ENCODE results near the gene DGKD.

DGKD gene

DNA sequence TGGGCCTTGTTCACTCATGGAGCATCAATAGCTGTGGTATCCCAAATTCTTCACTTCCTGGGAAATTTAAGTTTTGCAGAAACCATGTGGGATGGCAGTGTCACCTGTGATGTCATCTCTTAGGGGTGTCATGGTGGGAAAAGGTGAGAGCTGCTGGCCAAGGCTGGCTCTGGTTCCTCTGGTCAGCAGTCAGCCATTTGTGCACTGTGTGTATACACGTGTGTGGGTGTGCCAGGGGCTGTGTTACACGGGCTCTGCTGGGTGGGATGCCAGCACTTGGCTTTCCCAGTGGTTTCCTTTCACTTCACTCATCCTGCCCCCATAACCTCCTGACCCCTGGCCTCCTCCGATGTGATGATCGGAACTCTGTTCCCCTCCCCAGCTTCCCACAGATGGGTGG lies 25.4 kb upstream of the DGKD start:
- ATAC-seq, result no peak
- TF ChIP-seq ARNTL (CRISPR knock-in tag; IDR thresholded peaks at IDR 0.05; ENCODE audit: borderline replicate concordance, low read depth) (no peak), TOX (CRISPR knock-in tag; IDR thresholded peaks at IDR 0.05; ENCODE audit: borderline replicate concordance) (no peak), ZFP30 (CRISPR knock-in tag; IDR thresholded peaks at IDR 0.05) (no peak), ZNF565 (CRISPR knock-in tag; conservative IDR thresholded peaks at IDR 0.05; ENCODE audit: low read depth) (no peak), SNAI2 (CRISPR knock-in tag; IDR thresholded peaks at IDR 0.05) (no peak), TCF4 (CRISPR knock-in tag; IDR thresholded peaks at IDR 0.05; ENCODE audit: borderline replicate concordance) (no peak), ISL1 (CRISPR knock-in tag; IDR thresholded peaks at IDR 0.05) (no peak), CSDC2 (CRISPR knock-in tag; IDR thresholded peaks at IDR 0.05) (no peak), GLIS3 (CRISPR knock-in tag; IDR thresholded peaks at IDR 0.05) (no peak), ZFP3 (CRISPR knock-in tag; IDR thresholded peaks at IDR 0.05) (no peak), ZNF70 (CRISPR knock-in tag; IDR thresholded peaks at IDR 0.05) (no peak), PPARA (CRISPR knock-in tag; IDR thresholded peaks at IDR 0.05; ENCODE audit: borderline replicate concordance) (no peak), BACH2 (CRISPR knock-in tag; IDR thresholded peaks at IDR 0.05; ENCODE audit: borderline replicate concordance) (no peak), RARB (CRISPR knock-in tag; IDR thresholded peaks at IDR 0.05) (no peak), OSR1 (CRISPR knock-in tag; IDR thresholded peaks at IDR 0.05) (no peak)
- TF ChIP-seq, protein P1, sequence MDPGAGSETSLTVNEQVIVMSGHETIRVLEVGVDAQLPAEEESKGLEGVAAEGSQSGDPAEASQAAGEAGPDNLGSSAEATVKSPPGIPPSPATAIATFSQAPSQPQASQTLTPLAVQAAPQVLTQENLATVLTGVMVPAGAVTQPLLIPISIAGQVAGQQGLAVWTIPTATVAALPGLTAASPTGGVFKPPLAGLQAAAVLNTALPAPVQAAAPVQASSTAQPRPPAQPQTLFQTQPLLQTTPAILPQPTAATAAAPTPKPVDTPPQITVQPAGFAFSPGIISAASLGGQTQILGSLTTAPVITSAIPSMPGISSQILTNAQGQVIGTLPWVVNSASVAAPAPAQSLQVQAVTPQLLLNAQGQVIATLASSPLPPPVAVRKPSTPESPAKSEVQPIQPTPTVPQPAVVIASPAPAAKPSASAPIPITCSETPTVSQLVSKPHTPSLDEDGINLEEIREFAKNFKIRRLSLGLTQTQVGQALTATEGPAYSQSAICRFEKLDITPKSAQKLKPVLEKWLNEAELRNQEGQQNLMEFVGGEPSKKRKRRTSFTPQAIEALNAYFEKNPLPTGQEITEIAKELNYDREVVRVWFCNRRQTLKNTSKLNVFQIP (CRISPR knock-in tag; IDR thresholded peaks at IDR 0.05; ENCODE audit: borderline replicate concordance, low read depth), result no peak
- TF ChIP-seq, protein P2, sequence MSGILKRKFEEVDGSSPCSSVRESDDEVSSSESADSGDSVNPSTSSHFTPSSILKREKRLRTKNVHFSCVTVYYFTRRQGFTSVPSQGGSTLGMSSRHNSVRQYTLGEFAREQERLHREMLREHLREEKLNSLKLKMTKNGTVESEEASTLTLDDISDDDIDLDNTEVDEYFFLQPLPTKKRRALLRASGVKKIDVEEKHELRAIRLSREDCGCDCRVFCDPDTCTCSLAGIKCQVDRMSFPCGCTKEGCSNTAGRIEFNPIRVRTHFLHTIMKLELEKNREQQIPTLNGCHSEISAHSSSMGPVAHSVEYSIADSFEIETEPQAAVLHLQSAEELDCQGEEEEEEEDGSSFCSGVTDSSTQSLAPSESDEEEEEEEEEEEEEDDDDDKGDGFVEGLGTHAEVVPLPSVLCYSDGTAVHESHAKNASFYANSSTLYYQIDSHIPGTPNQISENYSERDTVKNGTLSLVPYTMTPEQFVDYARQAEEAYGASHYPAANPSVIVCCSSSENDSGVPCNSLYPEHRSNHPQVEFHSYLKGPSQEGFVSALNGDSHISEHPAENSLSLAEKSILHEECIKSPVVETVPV (CRISPR knock-in tag; IDR thresholded peaks at IDR 0.05), result no peak
- TF ChIP-seq, protein P3, sequence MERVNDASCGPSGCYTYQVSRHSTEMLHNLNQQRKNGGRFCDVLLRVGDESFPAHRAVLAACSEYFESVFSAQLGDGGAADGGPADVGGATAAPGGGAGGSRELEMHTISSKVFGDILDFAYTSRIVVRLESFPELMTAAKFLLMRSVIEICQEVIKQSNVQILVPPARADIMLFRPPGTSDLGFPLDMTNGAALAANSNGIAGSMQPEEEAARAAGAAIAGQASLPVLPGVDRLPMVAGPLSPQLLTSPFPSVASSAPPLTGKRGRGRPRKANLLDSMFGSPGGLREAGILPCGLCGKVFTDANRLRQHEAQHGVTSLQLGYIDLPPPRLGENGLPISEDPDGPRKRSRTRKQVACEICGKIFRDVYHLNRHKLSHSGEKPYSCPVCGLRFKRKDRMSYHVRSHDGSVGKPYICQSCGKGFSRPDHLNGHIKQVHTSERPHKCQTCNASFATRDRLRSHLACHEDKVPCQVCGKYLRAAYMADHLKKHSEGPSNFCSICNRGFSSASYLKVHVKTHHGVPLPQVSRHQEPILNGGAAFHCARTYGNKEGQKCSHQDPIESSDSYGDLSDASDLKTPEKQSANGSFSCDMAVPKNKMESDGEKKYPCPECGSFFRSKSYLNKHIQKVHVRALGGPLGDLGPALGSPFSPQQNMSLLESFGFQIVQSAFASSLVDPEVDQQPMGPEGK (CRISPR knock-in tag; IDR thresholded peaks at IDR 0.05; ENCODE audit: borderline replicate concordance), result no peak

DNA sequence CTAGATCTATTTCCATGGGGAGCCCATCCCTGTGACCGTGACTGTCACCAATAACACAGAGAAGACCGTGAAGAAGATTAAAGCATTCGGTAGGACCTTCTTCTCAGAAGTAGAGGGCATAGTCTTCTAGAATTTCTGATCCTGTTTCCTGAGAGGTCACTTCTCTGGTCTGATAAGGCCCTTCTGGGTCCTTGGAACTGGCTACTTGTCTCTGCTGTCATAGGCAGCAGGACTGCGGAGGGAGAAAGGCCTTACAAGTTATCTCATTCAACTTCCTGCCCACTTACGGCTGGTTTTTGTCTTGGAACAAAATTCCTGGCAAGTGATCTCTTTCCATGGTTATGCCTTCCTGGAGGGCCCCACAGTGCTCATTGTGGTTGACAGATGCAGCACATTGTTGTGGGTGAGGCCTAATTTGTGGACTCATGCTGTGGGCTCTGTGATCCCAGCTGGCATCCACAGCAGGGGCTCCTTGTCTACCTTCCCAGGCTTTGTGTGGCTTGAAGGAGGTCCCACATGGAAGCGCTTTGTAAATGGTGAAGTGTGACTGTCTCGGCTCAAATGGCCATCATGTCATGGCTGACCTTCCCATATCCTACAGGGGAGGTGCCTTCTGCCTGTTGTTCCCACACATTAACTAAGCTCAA lies 24.7 kb upstream of the DGKD start:
- ATAC-seq, result peak; percentile 47; the same call in 2 of the 3 replicates
- no peak for TF ChIP-seq CSDC2 (CRISPR knock-in tag; IDR thresholded peaks at IDR 0.05)
- TF ChIP-seq ZNF70 (CRISPR knock-in tag; IDR thresholded peaks at IDR 0.05), result no peak

DNA sequence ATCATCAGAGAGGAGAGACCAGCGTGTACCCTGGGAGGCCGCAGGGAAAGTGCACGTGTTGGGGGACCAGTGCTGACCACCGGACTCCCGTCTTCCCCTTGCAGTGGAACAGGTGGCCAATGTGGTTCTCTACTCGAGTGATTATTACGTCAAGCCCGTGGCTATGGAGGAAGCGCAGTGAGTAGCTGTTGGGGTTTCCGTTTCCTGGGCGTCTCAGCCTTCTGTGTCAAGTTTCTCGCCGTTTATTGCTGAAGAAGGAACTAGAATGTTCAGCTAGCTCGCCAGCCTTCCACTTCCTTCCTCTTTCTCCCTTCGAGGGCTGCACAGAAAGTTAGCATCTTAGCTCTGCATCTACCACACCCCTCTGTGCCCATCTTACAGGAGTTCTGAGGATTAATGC lies 22.8 kb upstream of the DGKD start:
- ATAC-seq, result no peak; the same call in 2 of the 3 replicates

DNA sequence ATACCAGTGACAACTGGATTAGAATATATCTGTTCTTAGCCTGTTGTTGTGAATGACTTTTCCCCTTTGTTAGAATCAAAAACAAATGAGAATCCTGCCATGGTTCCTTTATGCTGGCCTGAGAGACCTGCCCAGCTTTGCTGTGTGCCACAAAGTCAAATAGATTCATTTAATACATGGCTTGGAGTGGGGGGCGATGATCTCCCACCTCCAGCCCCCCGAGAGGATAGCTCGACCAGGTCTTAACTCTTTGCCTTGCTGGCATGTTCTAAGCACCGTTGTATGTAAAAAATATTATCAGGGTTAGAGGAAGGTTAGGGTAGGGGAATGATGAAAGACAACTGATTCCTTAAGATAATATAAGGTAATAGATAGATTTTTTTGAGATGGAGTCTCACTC lies 22.2 kb upstream of the DGKD start:
- ATAC-seq, result no peak; the same call in 2 of the 3 replicates
- TF ChIP-seq ARNTL (CRISPR knock-in tag; IDR thresholded peaks at IDR 0.05; ENCODE audit: borderline replicate concordance, low read depth), result no peak
- no peak for TF ChIP-seq ZFP3 (CRISPR knock-in tag; IDR thresholded peaks at IDR 0.05)
- no peak for TF ChIP-seq PPARA (CRISPR knock-in tag; IDR thresholded peaks at IDR 0.05; ENCODE audit: borderline replicate concordance)
- TF ChIP-seq ZNF70 (CRISPR knock-in tag; IDR thresholded peaks at IDR 0.05), result no peak
- TF ChIP-seq, protein P2 (CRISPR knock-in tag; IDR thresholded peaks at IDR 0.05), result no peak

More for the DNA sequence above, 22.8 kb upstream of the DGKD start:
- TF ChIP-seq ZC3H10 (CRISPR knock-in tag; IDR thresholded peaks at IDR 0.05) (no peak), CSDC2 (CRISPR knock-in tag; IDR thresholded peaks at IDR 0.05) (no peak), ZFP3 (CRISPR knock-in tag; IDR thresholded peaks at IDR 0.05) (no peak), SNAI2 (CRISPR knock-in tag; IDR thresholded peaks at IDR 0.05) (no peak)

DNA sequence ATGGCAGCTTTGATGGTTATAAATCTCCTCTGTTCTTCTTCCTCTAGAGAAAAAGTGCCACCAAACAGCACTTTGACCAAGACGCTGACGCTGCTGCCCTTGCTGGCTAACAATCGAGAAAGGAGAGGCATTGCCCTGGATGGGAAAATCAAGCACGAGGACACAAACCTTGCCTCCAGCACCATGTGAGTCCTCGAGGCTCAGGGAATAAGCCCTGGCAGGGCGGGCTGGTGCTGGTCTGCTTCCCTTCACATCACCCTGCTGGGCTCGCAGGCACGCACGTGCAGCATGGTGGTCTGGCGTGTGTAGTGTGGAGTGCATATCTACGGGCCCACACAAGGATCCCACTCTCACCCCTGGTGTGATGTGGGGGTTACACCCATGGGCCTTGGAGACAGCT lies 19.4 kb upstream of the DGKD start:
- no peak for ATAC-seq
- TF ChIP-seq, protein P1 (CRISPR knock-in tag; IDR thresholded peaks at IDR 0.05; ENCODE audit: borderline replicate concordance, low read depth), result no peak
- TF ChIP-seq PPARA (CRISPR knock-in tag; IDR thresholded peaks at IDR 0.05; ENCODE audit: borderline replicate concordance), result no peak
- TF ChIP-seq, protein P4, sequence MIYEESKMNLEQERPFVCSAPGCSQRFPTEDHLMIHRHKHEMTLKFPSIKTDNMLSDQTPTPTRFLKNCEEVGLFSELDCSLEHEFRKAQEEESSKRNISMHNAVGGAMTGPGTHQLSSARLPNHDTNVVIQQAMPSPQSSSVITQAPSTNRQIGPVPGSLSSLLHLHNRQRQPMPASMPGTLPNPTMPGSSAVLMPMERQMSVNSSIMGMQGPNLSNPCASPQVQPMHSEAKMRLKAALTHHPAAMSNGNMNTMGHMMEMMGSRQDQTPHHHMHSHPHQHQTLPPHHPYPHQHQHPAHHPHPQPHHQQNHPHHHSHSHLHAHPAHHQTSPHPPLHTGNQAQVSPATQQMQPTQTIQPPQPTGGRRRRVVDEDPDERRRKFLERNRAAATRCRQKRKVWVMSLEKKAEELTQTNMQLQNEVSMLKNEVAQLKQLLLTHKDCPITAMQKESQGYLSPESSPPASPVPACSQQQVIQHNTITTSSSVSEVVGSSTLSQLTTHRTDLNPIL (CRISPR knock-in tag; IDR thresholded peaks at IDR 0.05; ENCODE audit: low read depth), result no peak
- no peak for TF ChIP-seq ARNTL (CRISPR knock-in tag; IDR thresholded peaks at IDR 0.05; ENCODE audit: borderline replicate concordance, low read depth)
- no peak for TF ChIP-seq CSDC2 (CRISPR knock-in tag; IDR thresholded peaks at IDR 0.05)
- TF ChIP-seq, protein P5, sequence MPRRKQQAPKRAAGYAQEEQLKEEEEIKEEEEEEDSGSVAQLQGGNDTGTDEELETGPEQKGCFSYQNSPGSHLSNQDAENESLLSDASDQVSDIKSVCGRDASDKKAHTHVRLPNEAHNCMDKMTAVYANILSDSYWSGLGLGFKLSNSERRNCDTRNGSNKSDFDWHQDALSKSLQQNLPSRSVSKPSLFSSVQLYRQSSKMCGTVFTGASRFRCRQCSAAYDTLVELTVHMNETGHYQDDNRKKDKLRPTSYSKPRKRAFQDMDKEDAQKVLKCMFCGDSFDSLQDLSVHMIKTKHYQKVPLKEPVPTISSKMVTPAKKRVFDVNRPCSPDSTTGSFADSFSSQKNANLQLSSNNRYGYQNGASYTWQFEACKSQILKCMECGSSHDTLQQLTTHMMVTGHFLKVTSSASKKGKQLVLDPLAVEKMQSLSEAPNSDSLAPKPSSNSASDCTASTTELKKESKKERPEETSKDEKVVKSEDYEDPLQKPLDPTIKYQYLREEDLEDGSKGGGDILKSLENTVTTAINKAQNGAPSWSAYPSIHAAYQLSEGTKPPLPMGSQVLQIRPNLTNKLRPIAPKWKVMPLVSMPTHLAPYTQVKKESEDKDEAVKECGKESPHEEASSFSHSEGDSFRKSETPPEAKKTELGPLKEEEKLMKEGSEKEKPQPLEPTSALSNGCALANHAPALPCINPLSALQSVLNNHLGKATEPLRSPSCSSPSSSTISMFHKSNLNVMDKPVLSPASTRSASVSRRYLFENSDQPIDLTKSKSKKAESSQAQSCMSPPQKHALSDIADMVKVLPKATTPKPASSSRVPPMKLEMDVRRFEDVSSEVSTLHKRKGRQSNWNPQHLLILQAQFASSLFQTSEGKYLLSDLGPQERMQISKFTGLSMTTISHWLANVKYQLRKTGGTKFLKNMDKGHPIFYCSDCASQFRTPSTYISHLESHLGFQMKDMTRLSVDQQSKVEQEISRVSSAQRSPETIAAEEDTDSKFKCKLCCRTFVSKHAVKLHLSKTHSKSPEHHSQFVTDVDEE (CRISPR knock-in tag; IDR thresholded peaks at IDR 0.05), result no peak

All from SK-N-SH treated with all-trans-retinoic acid at 6 μM for 48 hours (cell line).